ENCODE measurements around the gene F5.

- TF ChIP-seq EP300 (IDR thresholded peaks at IDR 0.05; ENCODE audit: borderline replicate concordance) (no peak), ZBTB7A (IDR thresholded peaks at IDR 0.05; ENCODE audit: low read depth) (no peak)
These were observed 36.0 kb downstream of the F5 start for GRCh38 chr1:169550294-169550693.

All from Ishikawa (cell line).